Activated naive CD4-positive, alpha-beta T cell treated with anti-CD3 and anti-CD28 coated beads for 36 hours (primary cell): ENCODE results near the gene KRTAP5-5. TPM values are rescaled to one million over a fixed set of nuclear protein-coding genes. Genes with fewer than 3 reads are reported as not detected.
A peak's percentile ranks its signal among the peaks of the same experiment; 100 is the strongest.
"Not testable (repeated sequence)": the region's sequence is repeated elsewhere in the genome, so short reads cannot be mapped to it uniquely, and the experiment has no call there.

Experiments
- CTCF ChIA-PET: fragments of 350-600 bp; sonication (Branson Sonifier 250); formaldehyde crosslinking; loops from one replicate; lab custom pipeline; 2021; ENCODE audit warnings: antibody characterized with exemption; lab: Charles Lee
- DNase-seq: peaks from one replicate; pipeline ENCODE4 v3.0.0-alpha.2; 2020
- H3K27ac Mint-ChIP-seq: one replicate; pipeline ENCODE4 v1.8.0; 2021; ENCODE audit warnings: mild to moderate bottlenecking, mixed read lengths
- H3K27me3 Mint-ChIP-seq: one replicate; pipeline ENCODE4 v1.8.0; 2021; ENCODE audit warnings: low read depth, mixed read lengths
- H3K36me3 Mint-ChIP-seq: one replicate; pipeline ENCODE4 v1.8.0; 2021; ENCODE audit warnings: low read depth, mixed read lengths
- H3K4me1 Mint-ChIP-seq: one replicate; pipeline ENCODE4 v1.8.0; 2021; ENCODE audit warnings: low read depth, mixed read lengths
- H3K4me3 Mint-ChIP-seq: one replicate; pipeline ENCODE4 v1.8.0; 2021; ENCODE audit warnings: mild to moderate bottlenecking, moderate library complexity, mixed read lengths
- H3K9me3 Mint-ChIP-seq: one replicate; pipeline ENCODE4 v1.8.0; 2021; ENCODE audit warnings: mixed read lengths
- intact Hi-C: fragments of 100-400 bp; cut with micrococcal nuclease; formaldehyde crosslinking; loops from one replicate; pipeline ENCODE4 v1.15.1; 2023
- total RNA-seq, 2 experiments: library from RNA; stranded (reverse); gene quantifications; one replicate each; pipeline ENCODE4 v1.2.3, GENCODE V29; 2021

Gene KRTAP5-5
- total RNA-seq, 2 experiments from 2014 or later: not detected

GRCh38 chr11:1667121-1667850 lies 37.7 kb downstream of the KRTAP5-5 start:
- no peak for DNase-seq
- intact Hi-C loops: no loop called here
- Mint-ChIP-seq H3K4me1 (peaks cover 2% of the 10 kb centered on the region), H3K27me3 (peaks cover 18% of the 10 kb centered on the region), H3K4me3 (no peak overlapping the region), H3K27ac (no peak overlapping the region), H3K9me3 (no peaks in the 10 kb centered on the region), H3K36me3 (no peaks in the 10 kb centered on the region)
- CTCF ChIA-PET: no interaction called here

GRCh38 chr11:1667906-1668305 lies 38.3 kb downstream of the KRTAP5-5 start:
- Mint-ChIP-seq H3K9me3 (no peaks in the 10 kb centered on the region), H3K4me3 (no peak overlapping the region), H3K36me3 (no peaks in the 10 kb centered on the region), H3K27me3 (peaks cover 18% of the 10 kb centered on the region), H3K27ac (no peak overlapping the region), H3K4me1 (peaks cover 2% of the 10 kb centered on the region)
- intact Hi-C loops: no loop called here
- CTCF ChIA-PET: no interaction called here
- DNase-seq: no peak

GRCh38 chr11:1668911-1669473 lies 39.4 kb downstream of the KRTAP5-5 start:
- peaks cover 2% of the 10 kb centered on the region for H3K4me1 Mint-ChIP-seq
- H3K9me3 Mint-ChIP-seq: no peaks in the 10 kb centered on the region

GRCh38 chr11:1669546-1670218 lies 40.1 kb downstream of the KRTAP5-5 start:
- Mint-ChIP-seq H3K36me3 (no peaks in the 10 kb centered on the region), H3K4me1 (peaks cover 2% of the 10 kb centered on the region), H3K27me3 (peaks cover 18% of the 10 kb centered on the region), H3K27ac (no peak overlapping the region), H3K9me3 (no peaks in the 10 kb centered on the region), H3K4me3 (no peak overlapping the region)
- intact Hi-C loops: no loop called here
- DNase-seq: no peak
- CTCF ChIA-PET: no interaction called here

More at GRCh38 chr11:1668911-1669473, 39.4 kb downstream of the KRTAP5-5 start:
- DNase-seq: no peak
- CTCF ChIA-PET: no interaction called here
- Mint-ChIP-seq H3K36me3 (no peaks in the 10 kb centered on the region), H3K27ac (no peak overlapping the region), H3K27me3 (peaks cover 18% of the 10 kb centered on the region), H3K4me3 (no peak overlapping the region)
- intact Hi-C loops: no loop called here

GRCh38 chr11:1670457-1670856 lies 40.9 kb downstream of the KRTAP5-5 start:
- intact Hi-C loops, H3K9me3 Mint-ChIP-seq, H3K27ac Mint-ChIP-seq, CTCF ChIA-PET, H3K36me3 Mint-ChIP-seq, DNase-seq, H3K4me3 Mint-ChIP-seq, H3K4me1 Mint-ChIP-seq: not testable (repeated sequence)
- H3K27me3 Mint-ChIP-seq: peaks cover 16% of the 10 kb centered on the region

GRCh38 chr11:1670905-1671371 lies 41.4 kb downstream of the KRTAP5-5 start:
- no peaks in the 10 kb centered on the region for H3K36me3 Mint-ChIP-seq

GRCh38 chr11:1671658-1672057 lies 42.1 kb downstream of the KRTAP5-5 start:
- Mint-ChIP-seq H3K9me3 (no peaks in the 10 kb centered on the region), H3K4me3 (no peak overlapping the region), H3K27ac (no peak overlapping the region), H3K4me1 (peaks cover 2% of the 10 kb centered on the region), H3K27me3 (peaks cover 23% of the 10 kb centered on the region), H3K36me3 (no peaks in the 10 kb centered on the region)
- CTCF ChIA-PET: no interaction called here
- intact Hi-C loops: no loop called here
- no peak for DNase-seq

More at GRCh38 chr11:1670905-1671371, 41.4 kb downstream of the KRTAP5-5 start:
- intact Hi-C loops: no loop called here
- Mint-ChIP-seq H3K27me3 (peaks cover 21% of the 10 kb centered on the region), H3K27ac (no peak overlapping the region), H3K4me1 (peaks cover 2% of the 10 kb centered on the region), H3K4me3 (no peak overlapping the region), H3K9me3 (no peaks in the 10 kb centered on the region)
- CTCF ChIA-PET: no interaction called here
- DNase-seq: no peak

- Mint-ChIP-seq H3K4me1 (peaks cover 2% of the 10 kb centered on the region), H3K4me3 (no peak overlapping the region), H3K27me3 (peaks cover 27% of the 10 kb centered on the region), H3K27ac (peak overlapping the region; percentile 17), H3K9me3 (no peaks in the 10 kb centered on the region), H3K36me3 (no peaks in the 10 kb centered on the region)
- no peak for DNase-seq
- intact Hi-C loops: no loop called here
- CTCF ChIA-PET: interaction anchor here (0.6 kb wide), 1 partner anchor 250 kb away, joined by 3 read pairs; no protein-coding TSS in a partner anchor
Measured at GRCh38 chr11:1672613-1673350, 43.2 kb downstream of the KRTAP5-5 start.

GRCh38 chr11:1673446-1674172 lies 44.0 kb downstream of the KRTAP5-5 start:
- Mint-ChIP-seq H3K4me3 (no peak overlapping the region), H3K9me3 (no peaks in the 10 kb centered on the region), H3K27ac (no peak overlapping the region), H3K4me1 (peaks cover 2% of the 10 kb centered on the region), H3K27me3 (peaks cover 25% of the 10 kb centered on the region), H3K36me3 (no peaks in the 10 kb centered on the region)
- CTCF ChIA-PET: interaction anchor here (0.6 kb wide), 1 partner anchor 249 kb away, joined by 3 read pairs; no protein-coding TSS in a partner anchor
- intact Hi-C loops: no loop called here
- DNase-seq: no peak

GRCh38 chr11:1674173-1675131 lies 44.9 kb downstream of the KRTAP5-5 start:
- no peak for DNase-seq
- H3K27ac Mint-ChIP-seq: no peak overlapping the region

More at GRCh38 chr11:1674173-1675131, 44.9 kb downstream of the KRTAP5-5 start:
- H3K4me1 Mint-ChIP-seq: no peaks in the 10 kb centered on the region
- no peaks in the 10 kb centered on the region for H3K36me3 Mint-ChIP-seq
- no peak overlapping the region for H3K4me3 Mint-ChIP-seq
- H3K9me3 Mint-ChIP-seq: no peaks in the 10 kb centered on the region
- H3K27me3 Mint-ChIP-seq: peaks cover 20% of the 10 kb centered on the region
- CTCF ChIA-PET: interaction anchor here (0.5 to 0.9 kb wide), 2 partner anchors 20 to 22 kb away, joined by 3 to 5 read pairs; no protein-coding TSS in a partner anchor
- intact Hi-C loops: no loop called here
